Motor neuron (in vitro differentiated cells): Measurements from ENCODE around the gene DLGAP1. TPM values are rescaled to one million over a fixed set of nuclear protein-coding genes. Genes with fewer than 3 reads are reported as not detected.
"Not testable (repeated sequence)": the region's sequence is repeated elsewhere in the genome, so short reads cannot be mapped to it uniquely, and the experiment has no call there.

Experiments used
- ATAC-seq, 8 experiments: fragments of 200-7000 bp; cut with Tn5 transposase; replicated peaks in 6 of 8; 2 replicates each; pipeline ENCODE4 v1.8.0; 2021; ENCODE audit warnings: mild to moderate bottlenecking in 8 of 8, moderate library complexity in 8 of 8
- H3K27ac ChIP-seq, 2 donors: fragments of 250-450 bp; sonication (Bioruptor Pico); 2 replicates each; pipeline ENCODE4 v1.9.0; 2021; ENCODE audit warnings: antibody characterized with exemption in 2 of 2, mild to moderate bottlenecking in 2 of 2, moderate library complexity in 1 of 2
- H3K4me1 ChIP-seq, 2 donors: fragments of 250-450 bp; sonication (Bioruptor Pico); replicated peaks in 1 of 2; 2 replicates each; pipeline ENCODE4 v1.6.1; 2021; ENCODE audit warnings: antibody characterized with exemption in 2 of 2, mild to moderate bottlenecking in 2 of 2, moderate library complexity in 1 of 2
- H3K4me3 ChIP-seq, 5 donors: fragments of 250-450 bp; sonication (Bioruptor Pico); 2 replicates each; pipeline ENCODE4 v1.9.0; 2021; ENCODE audit warnings: antibody characterized with exemption in 5 of 5, mild to moderate bottlenecking in 5 of 5, moderate library complexity in 4 of 5
- WGBS, 10 experiments: fragments of 450-650 bp; shearing (Covaris generic); methylation state at CpG; one replicate each; pipeline ENCODE4 v1.0.0; 2022; 5-methylcytosine and 5-hydroxymethylcytosine counted together
- in situ Hi-C, 9 experiments: fragments of 400-800 bp; cut with MboI; loops; one replicate each; pipeline ENCODE4 v1.15.0; 2021; ENCODE audit warnings: low sequenced_read_pairs in 9 of 9, low pct_unique_long_range_greater_than_20kb in 2 of 9; ENCODE audit not compliant: unreplicated experiment in 9 of 9
- total RNA-seq, 8 experiments: library from RNA; unstranded; fragments of 300-600 nt; gene quantifications; 2 replicates each; pipeline versions ENCODE4 v1.2.3 to v1.2.4, GENCODE V29; 2022

The DLGAP1 gene
- 10 to 100 TPM in 6 of 8 experiments, 1 to 10 TPM in 1, under 1 TPM in 1; 0.36 to 38.2 (median 16.6) TPM for total RNA-seq

DNA sequence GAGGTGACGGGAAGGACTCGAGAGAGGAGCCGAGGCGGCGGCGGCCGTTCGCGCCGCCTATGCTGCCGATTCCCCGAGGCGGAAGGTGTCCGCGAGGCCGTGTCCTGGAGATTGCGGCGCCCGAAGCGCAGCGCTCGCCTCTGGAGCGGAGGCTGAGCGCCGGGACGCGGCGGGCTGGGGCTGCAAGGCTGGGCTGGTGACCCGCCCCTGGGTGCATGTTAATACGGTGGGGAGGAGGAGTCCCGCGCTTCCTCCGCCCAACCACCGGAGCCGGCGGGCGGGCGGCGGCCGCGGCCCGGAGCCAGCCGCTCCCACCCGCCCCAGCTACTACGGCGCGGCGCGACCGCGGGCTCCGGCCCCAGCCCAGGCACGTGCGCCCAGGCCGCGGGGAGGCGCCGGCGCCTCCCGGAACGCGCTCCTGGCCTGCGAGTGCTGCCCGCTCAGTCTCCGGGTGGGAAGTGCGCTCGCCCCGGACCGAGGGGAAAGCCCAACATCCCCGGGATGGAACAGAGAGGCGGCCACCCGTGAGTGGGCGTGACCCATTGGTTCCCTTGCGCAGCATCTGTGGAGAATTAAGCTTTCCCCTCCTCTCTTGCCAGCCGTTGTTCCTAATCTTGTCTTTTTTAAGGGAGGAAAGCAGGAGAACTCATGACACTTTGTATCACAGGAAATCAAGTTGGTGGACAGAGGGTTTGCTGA, at the start of gene DLGAP1:
Gene DLGAP1 (minus strand): TSS at position 195 of the 699 bp plus-strand sequence.
- peak; percentile 38 to 97 (median 86) for ATAC-seq
- peak within 1 kb of the TSS; percentile 75 to 76 for H3K27ac ChIP-seq
- in situ Hi-C loops, result no loop called here
- H3K4me1 ChIP-seq, result peaks cover 5 to 9% of the 10 kb centered on the region in 2 donors
- 0 to 5% (median 0%) methylated on average over 8 to 11 of the region's 75 CpGs; no CpG with 5 or more reads in 6 of the 10 experiments for WGBS, 10 experiments
- H3K4me3 ChIP-seq, result peak within 1 kb of the TSS; percentile 72 to 87 (median 79)

DNA sequence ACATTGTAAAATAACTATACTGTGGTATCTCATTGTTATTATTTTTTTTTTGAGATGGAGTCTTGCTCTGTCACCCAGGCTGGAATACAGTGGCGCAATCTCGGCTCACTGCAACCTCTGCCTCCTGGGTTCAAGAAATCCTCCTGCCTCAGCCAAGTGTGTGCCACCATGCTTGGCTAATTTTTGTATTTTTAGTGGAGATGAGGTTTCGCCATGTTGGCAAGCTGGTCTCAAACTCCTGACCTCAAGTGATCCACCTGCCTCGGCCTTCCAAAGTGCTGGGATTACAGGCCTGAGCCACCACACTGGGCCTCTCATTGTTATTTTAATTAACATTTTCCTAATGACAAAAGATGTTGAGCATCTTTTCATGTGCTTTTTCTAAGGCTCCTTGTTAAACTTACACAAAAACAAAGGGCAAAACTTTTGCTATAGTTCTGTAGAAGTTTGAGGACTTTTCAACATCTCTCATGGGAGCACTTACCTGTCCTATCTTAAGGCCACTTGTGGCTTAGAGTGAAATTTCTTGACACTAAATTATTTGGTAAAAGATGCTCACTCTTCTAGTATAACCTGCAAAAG, 39.7 kb upstream of the DLGAP1 start:
- in situ Hi-C loops, H3K4me3 ChIP-seq, ATAC-seq, H3K4me1 ChIP-seq, H3K27ac ChIP-seq: not testable (repeated sequence)
- 0 to 100% (median 70%) methylated on average over 1 to 4 of the region's 4 CpGs; no CpG with 5 or more reads in 3 of the 10 experiments for WGBS, 10 experiments

DNA sequence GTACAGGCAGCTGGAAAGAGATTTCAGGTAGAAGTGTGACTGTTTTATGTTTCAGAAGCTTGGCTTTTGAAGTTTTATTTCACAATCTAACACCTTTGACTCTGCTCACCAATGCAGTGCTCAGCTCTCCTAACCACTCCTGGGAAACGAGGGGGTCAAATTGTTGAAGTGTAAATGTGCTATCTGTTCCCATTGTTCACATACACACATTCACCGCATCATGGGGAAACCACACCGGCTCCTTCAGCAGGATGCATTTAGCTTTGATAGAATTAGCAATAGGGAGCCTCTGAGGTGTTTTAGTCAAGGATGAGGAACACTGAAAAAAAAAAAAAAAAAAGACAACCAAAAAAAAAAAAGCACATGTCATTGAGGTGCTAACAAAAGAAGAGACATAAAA, 13.4 kb upstream of the DLGAP1 start:
- 0 to 47% (median 33%) methylated on average over 2 to 3 of the region's 3 CpGs; no CpG with 5 or more reads in 1 of the 10 experiments for WGBS, 10 experiments
- ATAC-seq, result no peak

DNA sequence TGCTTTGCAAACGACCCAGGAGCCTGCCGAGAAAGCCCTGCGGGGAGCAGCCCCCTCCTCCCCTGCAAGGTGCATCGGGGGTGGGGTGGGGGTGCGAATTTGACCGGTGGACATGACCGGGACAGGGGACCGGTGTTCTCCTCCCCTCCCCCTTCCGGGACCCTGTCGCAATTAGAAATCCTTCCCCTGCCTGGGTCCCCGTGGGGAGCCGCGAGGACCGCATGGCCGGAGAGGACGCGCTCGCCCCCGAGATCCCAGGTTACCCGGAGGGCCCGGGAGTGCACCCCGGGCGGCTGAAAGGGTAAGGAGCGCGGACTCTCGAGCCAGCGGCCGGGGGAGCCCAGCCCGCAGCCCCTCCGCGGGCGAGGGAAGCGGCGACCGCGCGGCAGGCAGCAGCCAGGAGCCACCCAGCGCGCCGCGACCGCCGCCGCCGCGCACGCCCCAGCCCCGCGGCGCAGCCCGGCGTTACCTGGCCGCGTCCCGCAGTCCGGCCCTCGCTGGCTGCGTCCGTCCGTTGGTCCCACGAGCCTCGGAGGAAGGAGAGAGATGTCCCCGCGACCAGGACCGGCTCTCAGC, 482 bp downstream of the DLGAP1 start:
- in situ Hi-C loops, result no loop called here
- peak overlapping the region; percentile 75 to 76 for H3K27ac ChIP-seq
- H3K4me1 ChIP-seq, result peaks cover 5 to 9% of the 10 kb centered on the region in 2 donors
- peak in 6 of 8 experiments; percentile 34 to 55 (median 47) for ATAC-seq
- WGBS, 10 experiments, result 0 to 3% methylated on average over 4 to 17 of the region's 65 CpGs; no CpG with 5 or more reads in 8 of the 10 experiments
- peak overlapping the region; percentile 72 to 87 (median 79) for H3K4me3 ChIP-seq

More for the DNA sequence above, 13.4 kb upstream of the DLGAP1 start:
- Histone ChIP-seq H3K27ac (no peak overlapping the region), H3K4me1 (no peaks in the 10 kb centered on the region), H3K4me3 (no peak overlapping the region)
- in situ Hi-C loops, result no loop called here

DNA sequence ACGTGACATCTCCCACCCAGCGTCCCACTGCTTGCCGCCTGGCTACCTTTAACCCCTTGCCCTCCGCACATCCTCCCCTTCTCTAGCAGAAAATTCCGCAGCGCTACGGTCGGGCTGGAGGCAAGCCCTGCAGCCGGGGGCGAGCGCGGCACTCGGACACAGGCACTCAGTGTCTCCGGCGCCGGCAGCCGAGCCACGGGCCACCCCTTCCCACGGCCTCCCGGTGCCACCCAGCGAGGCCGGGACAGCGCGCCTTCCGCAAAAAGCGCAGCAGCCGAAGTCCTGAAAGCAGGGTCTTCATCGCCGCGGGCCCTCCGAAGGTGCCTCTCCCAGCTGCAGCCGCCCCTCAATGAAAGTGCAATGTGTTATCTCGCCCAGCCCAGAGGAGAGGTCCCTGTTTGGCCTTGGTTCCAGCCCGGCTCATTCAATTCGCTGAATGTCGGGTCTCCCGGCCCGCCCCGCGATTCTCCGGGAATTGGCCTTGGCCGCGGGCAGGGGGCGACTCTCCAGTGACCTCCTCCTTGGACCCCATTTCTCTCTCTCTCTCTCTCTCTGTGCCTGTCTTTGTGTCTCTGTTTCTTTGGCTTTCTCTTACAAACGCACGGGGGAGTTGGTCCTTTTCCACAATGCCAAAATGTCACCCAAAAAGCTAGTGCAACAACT, 1.1 kb downstream of the DLGAP1 start:
- Histone ChIP-seq H3K4me3 (peak overlapping the region; percentile 72 to 87 (median 79)), H3K27ac (peak overlapping the region; percentile 75 to 76), H3K4me1 (peaks cover 5 to 9% of the 10 kb centered on the region in 2 donors)
- 0 to 5% (median 1%) methylated on average over 2 to 20 of the region's 46 CpGs; no CpG with 5 or more reads in 2 of the 10 experiments for WGBS, 10 experiments
- in situ Hi-C loops, result no loop called here
- peak in 5 of 8 experiments; percentile 21 to 41 (median 40) for ATAC-seq

DNA sequence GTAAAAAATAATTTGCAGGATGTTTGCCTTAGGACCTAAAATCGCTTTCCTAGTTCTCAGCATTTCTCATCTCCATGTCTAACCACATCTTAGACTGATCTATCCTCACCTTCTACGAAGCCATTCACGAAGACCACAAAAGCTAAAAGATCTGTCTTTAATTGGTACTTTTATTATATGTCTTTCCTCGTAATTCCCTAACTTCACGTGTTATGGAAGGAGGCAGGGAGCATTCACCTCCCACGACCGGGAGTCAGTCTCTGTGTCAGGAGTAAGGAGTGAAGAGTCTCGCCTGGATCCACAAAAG, 1.6 kb downstream of the DLGAP1 start:
- ATAC-seq, result no peak

DNA sequence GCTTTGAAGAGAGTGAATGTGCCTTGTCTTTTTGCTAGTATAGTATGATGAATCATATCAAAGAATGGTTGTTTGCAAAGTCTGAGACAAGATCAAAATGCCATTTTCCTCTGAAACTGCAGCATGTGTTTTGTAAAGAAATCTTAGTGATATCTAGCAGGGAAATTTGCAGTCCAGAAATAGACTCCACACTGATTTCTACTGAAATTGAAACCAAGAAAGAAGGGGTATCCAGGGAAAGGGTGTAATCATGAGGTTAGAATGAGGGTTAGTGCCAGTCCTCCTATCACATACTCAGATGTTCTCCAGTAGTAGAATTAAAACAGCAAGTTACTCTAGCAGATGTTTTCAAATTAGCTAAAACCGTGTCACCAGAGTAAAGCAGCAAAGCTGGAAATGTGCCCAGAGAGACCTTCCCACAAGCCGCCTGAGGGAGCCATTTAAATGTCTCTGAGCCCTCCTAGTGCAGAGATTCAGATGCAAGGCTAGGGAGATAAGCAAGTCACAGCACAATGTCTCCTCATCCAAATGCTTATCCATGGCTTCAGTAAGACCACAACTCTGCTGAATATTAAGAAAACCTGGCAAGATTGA, 4.9 kb downstream of the DLGAP1 start:
- in situ Hi-C loops, result no loop called here
- ATAC-seq, result no peak
- WGBS, 10 experiments, result 0 to 80% (median 20%) methylated on average over 1 to 2 of the region's 2 CpGs; no CpG with 5 or more reads in 3 of the 10 experiments
- H3K27ac ChIP-seq, result no peak overlapping the region
- peaks cover 3 to 10% of the 10 kb centered on the region in 2 donors for H3K4me1 ChIP-seq
- H3K4me3 ChIP-seq, result no peak overlapping the region

More for the DNA sequence above, 1.6 kb downstream of the DLGAP1 start:
- Histone ChIP-seq H3K27ac (peak overlapping the region in 1 of 2 donors; percentile 76), H3K4me1 (peaks cover 5 to 9% of the 10 kb centered on the region in 2 donors), H3K4me3 (peak overlapping the region; percentile 72 to 87 (median 79))
- 0 to 13% (median 3%) methylated on average over 3 to 7 of the region's 8 CpGs; no CpG with 5 or more reads in 2 of the 10 experiments for WGBS, 10 experiments
- in situ Hi-C loops, result no loop called here

DNA sequence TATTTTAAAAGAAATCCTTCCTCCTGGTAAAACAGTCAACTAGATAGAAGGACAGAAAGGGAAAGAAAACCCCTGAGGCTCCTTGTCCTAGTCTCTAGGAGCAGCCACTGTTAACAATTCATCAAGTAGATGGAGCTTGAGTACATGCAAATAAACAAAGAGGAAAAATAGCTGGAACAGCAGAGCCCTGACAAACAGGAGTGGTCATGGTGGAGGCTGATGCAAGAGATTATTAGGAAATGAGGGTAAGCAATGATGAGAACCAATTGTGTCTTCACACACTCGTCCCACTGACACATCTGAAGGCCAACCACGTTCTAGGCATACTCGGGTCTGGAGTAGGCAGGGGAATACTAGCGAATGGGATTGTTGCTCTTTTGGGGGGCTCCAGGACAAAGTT, 9.2 kb downstream of the DLGAP1 start:
- WGBS, 10 experiments, result 0 to 100% (median 96%) methylated on average over 1 to 4 of the region's 4 CpGs; no CpG with 5 or more reads in 3 of the 10 experiments
- Histone ChIP-seq H3K4me1 (peaks cover 4 to 13% of the 10 kb centered on the region in 2 donors), H3K27ac (no peak overlapping the region), H3K4me3 (no peak overlapping the region)
- peak in 6 of 8 experiments; percentile 38 to 86 (median 54) for ATAC-seq
- in situ Hi-C loops, result loop anchor here in 1 of 9 experiments (25.0 kb wide), 1 partner anchor 109 kb away; no protein-coding TSS in a partner anchor

DNA sequence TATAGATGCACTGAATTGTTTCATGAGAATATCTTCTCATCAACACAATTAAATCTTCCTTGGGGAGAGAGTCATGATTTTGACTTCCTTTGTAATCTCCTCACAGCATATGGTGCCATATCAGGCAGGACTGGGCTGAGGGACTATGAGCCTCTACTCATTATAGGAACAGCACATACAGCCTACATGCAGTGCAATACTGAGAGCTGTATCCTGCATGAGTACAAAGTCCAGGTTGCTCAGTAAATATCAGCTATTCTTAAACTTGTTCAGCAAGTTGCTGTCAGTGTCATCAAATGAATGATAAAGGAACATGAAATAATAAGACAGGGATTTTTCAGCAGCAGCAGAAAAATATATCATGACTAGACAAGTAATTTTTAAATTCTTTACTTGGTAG, 10.8 kb downstream of the DLGAP1 start:
- H3K4me3 ChIP-seq, result no peak overlapping the region
- peaks cover 9 to 10% of the 10 kb centered on the region in 2 donors for H3K4me1 ChIP-seq
- in situ Hi-C loops, result loop anchor here in 1 of 9 experiments (25.0 kb wide), 1 partner anchor 107 kb away; no protein-coding TSS in a partner anchor
- no peak overlapping the region for H3K27ac ChIP-seq
- no peak for ATAC-seq

DNA sequence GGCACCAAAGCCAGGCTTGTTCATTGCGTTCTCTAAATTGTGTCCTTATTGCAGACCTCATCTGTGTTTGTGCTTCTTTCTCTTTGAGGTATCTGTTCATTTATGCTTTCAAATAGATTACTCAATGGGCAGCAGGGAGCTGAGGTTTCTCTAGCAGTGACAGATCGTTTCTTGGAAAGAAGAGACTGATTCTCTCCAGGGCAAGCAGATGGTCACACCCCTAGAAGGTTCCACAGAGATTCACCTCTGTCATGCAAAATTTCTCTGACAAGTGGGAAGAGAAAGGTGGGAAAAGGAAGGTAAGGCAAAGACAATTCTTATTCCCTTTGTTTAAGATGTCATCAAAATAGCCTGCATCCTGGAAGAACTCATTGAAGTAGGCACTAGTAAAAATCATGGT, 14.0 kb downstream of the DLGAP1 start:
- in situ Hi-C loops, result loop anchor here in 1 of 9 experiments (25.0 kb wide), 1 partner anchor 104 kb away; no protein-coding TSS in a partner anchor
- no peak overlapping the region for H3K4me3 ChIP-seq
- no peak overlapping the region for H3K27ac ChIP-seq
- WGBS, 10 experiments, result 0 to 80% (median 25%) methylated on average over 1 to 2 of the region's 2 CpGs; no CpG with 5 or more reads in 3 of the 10 experiments
- peaks cover 8 to 10% of the 10 kb centered on the region in 2 donors for H3K4me1 ChIP-seq
- ATAC-seq, result peak in 2 of 8 experiments; percentile 45 to 58

DNA sequence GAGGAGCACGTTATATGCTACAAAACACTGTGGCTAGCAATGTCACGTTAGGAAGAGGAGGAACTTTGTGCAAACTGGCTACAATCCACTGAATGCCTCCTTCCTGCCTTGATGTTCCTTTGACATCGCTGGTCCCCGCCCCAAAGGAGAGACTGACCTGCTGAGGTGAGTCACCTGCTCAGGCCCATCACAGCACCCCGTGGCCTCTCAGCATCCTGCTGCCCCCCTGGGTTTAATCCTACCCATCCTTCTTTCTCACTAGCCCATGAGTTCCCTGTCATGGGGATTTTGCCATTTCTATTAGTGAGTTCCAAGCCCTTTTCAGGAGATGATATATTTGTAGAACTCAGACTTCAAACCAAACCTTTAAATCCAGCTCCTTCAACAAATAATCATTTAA, 16.2 kb downstream of the DLGAP1 start:
- no peak overlapping the region for H3K4me3 ChIP-seq
- no peak overlapping the region for H3K27ac ChIP-seq
- in situ Hi-C loops, result loop anchor here in 1 of 9 experiments (25.0 kb wide), 1 partner anchor 102 kb away; no protein-coding TSS in a partner anchor
- H3K4me1 ChIP-seq, result peaks cover 4 to 10% of the 10 kb centered on the region in 2 donors
- ATAC-seq, result no peak
- 20 to 100% (median 70%) methylated on average over 1 to 5 of the region's 5 CpGs; no CpG with 5 or more reads in 3 of the 10 experiments for WGBS, 10 experiments

DNA sequence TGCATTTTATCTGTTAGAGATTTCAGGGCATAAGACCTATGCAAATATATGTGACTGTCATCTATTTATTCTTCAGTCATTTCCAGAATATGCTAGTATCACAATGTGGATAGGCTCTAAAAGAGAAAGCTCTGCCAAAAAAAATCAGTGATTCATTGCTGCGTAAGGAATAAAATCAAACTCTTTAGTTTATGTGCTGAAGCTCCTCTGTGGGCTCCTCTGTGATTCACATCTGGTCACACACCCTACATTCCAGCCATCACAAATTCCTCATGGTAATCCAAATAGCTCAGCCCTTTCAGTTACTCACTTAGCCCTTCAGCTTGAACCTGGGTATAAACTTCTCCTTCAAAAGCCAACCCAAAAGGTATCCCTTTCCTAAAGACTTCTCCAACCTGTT, 21.4 kb downstream of the DLGAP1 start:
- in situ Hi-C loops, result loop anchor here in 1 of 9 experiments (25.0 kb wide), 1 partner anchor 96 kb away; no protein-coding TSS in a partner anchor
- WGBS, 10 experiments, result 0 to 100% (median 13%) methylated on average over 1 of the region's 1 CpG; no CpG with 5 or more reads in 3 of the 10 experiments
- peak in 2 of 8 experiments; percentile 61 to 78 for ATAC-seq
- no peak overlapping the region for H3K27ac ChIP-seq
- no peaks in the 10 kb centered on the region for H3K4me1 ChIP-seq
- H3K4me3 ChIP-seq, result no peak overlapping the region
